ENCODE results near the gene CD37. TPM values are rescaled to one million over a fixed set of nuclear protein-coding genes. Genes with fewer than 3 reads are reported as not detected.
"Not testable (repeated sequence)": the region's sequence is repeated elsewhere in the genome, so short reads cannot be mapped to it uniquely, and the experiment has no call there.

The CD37 gene
- total RNA-seq, 2 donors from 2014 or later: 125 to 168 TPM

GRCh38 chr19:49316284-49316683, 18.9 kb upstream of the CD37 start:
- H3K27ac Mint-ChIP-seq: no peak overlapping the region
- H3K27me3 Mint-ChIP-seq: no peaks in the 10 kb centered on the region
- peaks cover 6% of the 10 kb centered on the region for H3K36me3 Mint-ChIP-seq (ENCODE audit: low read depth)
- H3K4me1 Mint-ChIP-seq: peaks cover 5% of the 10 kb centered on the region
- H3K9me3 Mint-ChIP-seq: no peaks in the 10 kb centered on the region
- no peak overlapping the region for H3K4me3 Mint-ChIP-seq
- no peak for ATAC-seq (replicated peaks)

DNA sequence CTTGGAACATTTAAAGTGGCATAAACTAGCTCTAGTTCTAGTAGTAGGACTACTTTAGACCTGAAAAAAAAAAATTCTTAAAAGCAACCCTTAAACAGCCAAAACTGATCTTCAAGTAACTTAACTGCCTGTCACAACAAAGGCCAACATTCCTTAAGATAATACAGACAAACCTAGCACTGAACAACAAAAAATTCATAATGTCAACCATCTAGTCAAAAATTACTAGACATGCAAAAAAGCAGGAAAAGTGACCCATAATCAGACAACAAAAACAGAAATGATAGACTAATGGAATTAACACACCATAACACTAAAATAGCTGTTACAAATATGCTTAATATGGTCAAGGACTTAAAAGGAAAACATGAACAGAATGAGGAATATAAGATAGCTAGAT, 16.9 kb upstream of the CD37 start:
- H3K36me3 Mint-ChIP-seq (ENCODE audit: low read depth): peaks cover 12% of the 10 kb centered on the region
- H3K9me3 Mint-ChIP-seq: no peaks in the 10 kb centered on the region
- peaks cover 5% of the 10 kb centered on the region for H3K4me1 Mint-ChIP-seq
- no peaks in the 10 kb centered on the region for H3K27me3 Mint-ChIP-seq
- no peak overlapping the region for H3K4me3 Mint-ChIP-seq
- no peak overlapping the region for H3K27ac Mint-ChIP-seq
- ATAC-seq (replicated peaks): no peak

DNA sequence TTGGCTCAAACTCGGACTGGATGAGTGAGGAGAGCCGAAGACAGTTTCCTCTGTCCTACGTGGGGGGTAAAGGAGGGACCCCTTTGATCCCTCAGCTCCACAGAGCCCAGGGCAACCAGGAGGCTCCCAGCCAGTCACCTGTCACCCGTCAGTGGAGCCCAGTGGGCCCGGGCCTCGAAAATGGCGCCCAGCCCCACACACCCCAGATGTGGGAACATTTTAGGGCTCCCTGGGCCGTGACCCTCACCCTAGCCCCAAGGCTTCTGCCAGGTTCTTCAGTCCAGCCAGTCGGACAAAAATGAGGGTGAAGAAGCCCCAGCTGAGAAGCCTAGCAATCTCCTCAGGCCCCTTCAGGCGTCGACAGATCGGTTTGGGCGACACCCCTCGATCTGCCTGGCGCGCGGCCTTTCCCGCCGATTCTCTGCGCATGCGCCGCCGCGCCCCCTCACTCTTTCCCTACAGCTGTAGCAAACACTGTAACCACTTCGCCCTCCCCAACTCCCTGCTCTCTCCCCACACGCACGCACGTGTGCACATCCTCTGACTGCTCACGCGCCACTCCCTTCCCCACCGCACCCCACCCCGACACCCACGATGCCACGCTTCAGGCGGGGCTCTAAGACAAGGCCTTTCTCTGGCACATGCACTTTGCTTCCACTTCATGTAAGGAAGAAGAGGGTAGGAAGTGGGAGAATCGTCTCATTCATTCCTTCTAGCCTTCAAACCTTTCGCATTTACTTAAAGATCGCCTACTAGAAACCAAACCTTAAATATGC, 10.2 kb upstream of the CD37 start, which contains the start of gene SLC6A16:
Gene SLC6A16, minus strand, starts transcription at position 391 of the 776 bp plus-strand sequence. CDS start 13,844 bp downstream, outside the sequence.
- Mint-ChIP-seq H3K27ac (no peak within 1 kb of the TSS), H3K4me1 (peaks cover 16% of the 10 kb centered on the region), H3K4me3 (no peak within 1 kb of the TSS), H3K27me3 (no peaks in the 10 kb centered on the region), H3K36me3 (ENCODE audit: low read depth) (peaks cover 12% of the 10 kb centered on the region), H3K9me3 (peaks cover 1% of the 10 kb centered on the region)
- no peak for ATAC-seq (replicated peaks)

DNA sequence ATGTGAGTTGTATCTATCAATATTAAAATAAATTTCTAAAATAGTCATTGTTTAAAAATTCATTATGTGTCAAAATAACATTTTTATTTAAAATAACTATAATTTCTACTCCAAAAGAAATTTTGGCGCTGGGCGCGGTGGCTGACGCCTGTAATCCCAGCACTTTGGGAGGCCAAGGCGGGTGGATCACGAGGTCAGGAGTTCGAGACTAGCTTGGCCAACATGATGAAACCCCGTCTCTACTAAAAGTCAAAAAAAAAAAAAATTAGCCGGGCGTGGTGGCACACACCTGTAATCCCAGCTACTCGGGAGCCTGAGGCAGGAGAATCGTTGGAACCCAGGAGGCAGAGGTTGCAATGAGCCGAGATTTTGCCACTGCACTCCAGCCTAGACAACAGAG, 9.4 kb upstream of the CD37 start:
- H3K9me3 Mint-ChIP-seq; H3K27ac Mint-ChIP-seq; ATAC-seq (replicated peaks); H3K4me3 Mint-ChIP-seq; H3K27me3 Mint-ChIP-seq: not testable (repeated sequence)
- peaks cover 22% of the 10 kb centered on the region for H3K4me1 Mint-ChIP-seq
- peaks cover 17% of the 10 kb centered on the region for H3K36me3 Mint-ChIP-seq (ENCODE audit: low read depth)

DNA sequence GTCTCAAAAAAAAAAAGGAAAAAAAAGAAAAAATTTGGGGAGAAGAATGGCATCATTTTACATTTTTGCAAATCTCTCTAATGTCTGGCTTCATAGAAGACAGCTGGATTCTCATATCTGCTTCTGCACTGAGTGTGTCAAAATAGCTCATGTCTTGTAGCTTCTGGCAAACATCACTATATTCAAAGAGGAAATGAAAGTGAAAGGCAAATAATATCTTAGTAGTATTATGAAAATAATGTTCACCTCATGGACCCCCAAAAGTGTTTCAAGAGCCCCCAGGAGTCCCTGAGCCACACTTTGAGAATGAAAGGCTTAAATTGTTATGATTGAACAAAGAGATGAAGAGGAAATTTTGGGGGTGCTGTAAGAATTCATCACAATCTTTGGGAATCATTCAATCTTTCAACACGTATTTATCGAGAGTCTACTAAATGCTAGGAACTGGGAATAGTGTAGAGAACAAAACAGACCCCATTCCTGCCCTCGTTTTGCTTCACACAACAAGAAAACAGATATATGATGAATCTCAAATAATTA, 9.0 kb upstream of the CD37 start:
- no peak overlapping the region for H3K4me3 Mint-ChIP-seq
- peaks cover 22% of the 10 kb centered on the region for H3K4me1 Mint-ChIP-seq

GRCh38 chr19:49327878-49328544, 7.2 kb upstream of the CD37 start:
- H3K4me1 Mint-ChIP-seq: peaks cover 32% of the 10 kb centered on the region
- H3K4me3 Mint-ChIP-seq: peak overlapping the region; percentile 32
- peak; percentile 39 for ATAC-seq (replicated peaks)
- no peaks in the 10 kb centered on the region for H3K27me3 Mint-ChIP-seq
- H3K36me3 Mint-ChIP-seq (ENCODE audit: low read depth): peaks cover 8% of the 10 kb centered on the region
- peaks cover 5% of the 10 kb centered on the region for H3K9me3 Mint-ChIP-seq
- peak overlapping the region; percentile 60 for H3K27ac Mint-ChIP-seq

More for the DNA sequence above, 9.0 kb upstream of the CD37 start:
- Mint-ChIP-seq H3K27ac (no peak overlapping the region), H3K36me3 (ENCODE audit: low read depth) (peaks cover 15% of the 10 kb centered on the region), H3K9me3 (peaks cover 5% of the 10 kb centered on the region), H3K27me3 (no peaks in the 10 kb centered on the region)
- no peak for ATAC-seq (replicated peaks)

GRCh38 chr19:49328741-49329140, 6.5 kb upstream of the CD37 start:
- H3K27ac Mint-ChIP-seq: peak overlapping the region; percentile 60
- peaks cover 5% of the 10 kb centered on the region for H3K9me3 Mint-ChIP-seq
- H3K27me3 Mint-ChIP-seq: no peaks in the 10 kb centered on the region
- H3K4me3 Mint-ChIP-seq: peak overlapping the region; percentile 32
- peaks cover 8% of the 10 kb centered on the region for H3K36me3 Mint-ChIP-seq (ENCODE audit: low read depth)
- H3K4me1 Mint-ChIP-seq: peaks cover 39% of the 10 kb centered on the region
- no peak for ATAC-seq (replicated peaks)

DNA sequence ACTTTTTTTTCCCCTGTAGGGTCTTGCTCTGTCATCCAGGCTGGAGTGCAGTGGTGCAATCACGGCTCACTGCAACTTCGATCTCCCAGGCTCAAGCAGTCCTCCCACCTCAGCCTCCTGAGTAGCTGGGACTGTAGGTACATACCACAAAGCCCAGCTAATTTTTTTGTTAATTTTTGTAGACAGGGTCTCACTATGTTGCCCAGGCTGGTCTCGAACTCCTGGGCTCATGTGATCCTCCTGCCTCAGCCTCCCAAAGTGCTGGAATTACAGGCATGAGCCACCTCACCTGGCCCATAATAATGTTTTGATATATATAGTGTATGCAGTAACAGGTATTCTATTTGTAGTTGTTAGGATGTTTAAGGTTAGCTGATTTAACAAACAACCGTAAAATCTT, 4.0 kb upstream of the CD37 start:
- not testable (repeated sequence) for H3K27me3 Mint-ChIP-seq; ATAC-seq (replicated peaks); H3K9me3 Mint-ChIP-seq
- Mint-ChIP-seq H3K4me3 (peak overlapping the region; percentile 97), H3K36me3 (ENCODE audit: low read depth) (peaks cover 22% of the 10 kb centered on the region), H3K4me1 (peaks cover 51% of the 10 kb centered on the region), H3K27ac (peak overlapping the region; percentile 80)

GRCh38 chr19:49331616-49332055, 3.6 kb upstream of the CD37 start:
- H3K27ac Mint-ChIP-seq: peak overlapping the region; percentile 80
- peaks cover 55% of the 10 kb centered on the region for H3K4me1 Mint-ChIP-seq
- ATAC-seq (replicated peaks): peak; percentile 78
- H3K4me3 Mint-ChIP-seq: peak overlapping the region; percentile 97
- peaks cover 5% of the 10 kb centered on the region for H3K9me3 Mint-ChIP-seq
- H3K36me3 Mint-ChIP-seq (ENCODE audit: low read depth): peaks cover 26% of the 10 kb centered on the region
- H3K27me3 Mint-ChIP-seq: no peaks in the 10 kb centered on the region

GRCh38 chr19:49332691-49333417, 2.4 kb upstream of the CD37 start:
- Mint-ChIP-seq H3K4me1 (peaks cover 57% of the 10 kb centered on the region), H3K27ac (peak overlapping the region; percentile 95), H3K36me3 (ENCODE audit: low read depth) (peaks cover 38% of the 10 kb centered on the region), H3K4me3 (peak overlapping the region; percentile 97)
- not testable (repeated sequence) for H3K27me3 Mint-ChIP-seq; H3K9me3 Mint-ChIP-seq; ATAC-seq (replicated peaks)

- Mint-ChIP-seq H3K36me3 (ENCODE audit: low read depth) (peaks cover 44% of the 10 kb centered on the region), H3K4me1 (peaks cover 56% of the 10 kb centered on the region), H3K27me3 (no peaks in the 10 kb centered on the region), H3K9me3 (peaks cover 5% of the 10 kb centered on the region), H3K27ac (peak overlapping the region; percentile 95), H3K4me3 (peak overlapping the region; percentile 97)
- ATAC-seq (replicated peaks): no peak
Observed at GRCh38 chr19:49333418-49333805, 1.8 kb upstream of the CD37 start.

DNA sequence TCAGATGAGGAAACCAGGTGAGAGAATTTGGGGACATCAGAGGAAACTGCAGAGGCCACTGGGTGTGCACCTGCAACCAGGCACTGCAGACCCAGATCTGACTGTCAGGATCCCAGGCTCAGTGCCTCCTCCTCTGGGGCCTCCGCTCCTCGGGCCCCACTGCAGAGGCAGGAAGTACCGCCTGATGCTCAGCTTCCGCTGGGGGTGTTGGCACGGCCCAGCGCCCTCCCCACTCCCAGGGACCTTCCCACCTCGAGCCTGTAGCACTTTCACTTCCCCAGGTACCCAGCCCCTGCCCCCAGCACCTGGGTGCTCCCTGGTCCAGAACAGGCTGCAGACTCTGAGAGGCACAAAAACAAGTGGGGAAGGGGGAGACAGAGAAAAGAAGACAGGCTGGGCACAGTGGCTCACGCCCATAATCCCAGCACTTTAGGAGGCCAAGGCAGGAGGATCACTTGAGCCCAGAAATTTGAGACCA, 1.4 kb upstream of the CD37 start:
- H3K4me3 Mint-ChIP-seq: peak overlapping the region; percentile 97
- peak overlapping the region; percentile 95 for H3K27ac Mint-ChIP-seq
- H3K4me1 Mint-ChIP-seq: peaks cover 56% of the 10 kb centered on the region
- peaks cover 5% of the 10 kb centered on the region for H3K9me3 Mint-ChIP-seq
- peak; percentile 64 for ATAC-seq (replicated peaks)
- no peaks in the 10 kb centered on the region for H3K27me3 Mint-ChIP-seq
- peaks cover 48% of the 10 kb centered on the region for H3K36me3 Mint-ChIP-seq (ENCODE audit: low read depth)

DNA sequence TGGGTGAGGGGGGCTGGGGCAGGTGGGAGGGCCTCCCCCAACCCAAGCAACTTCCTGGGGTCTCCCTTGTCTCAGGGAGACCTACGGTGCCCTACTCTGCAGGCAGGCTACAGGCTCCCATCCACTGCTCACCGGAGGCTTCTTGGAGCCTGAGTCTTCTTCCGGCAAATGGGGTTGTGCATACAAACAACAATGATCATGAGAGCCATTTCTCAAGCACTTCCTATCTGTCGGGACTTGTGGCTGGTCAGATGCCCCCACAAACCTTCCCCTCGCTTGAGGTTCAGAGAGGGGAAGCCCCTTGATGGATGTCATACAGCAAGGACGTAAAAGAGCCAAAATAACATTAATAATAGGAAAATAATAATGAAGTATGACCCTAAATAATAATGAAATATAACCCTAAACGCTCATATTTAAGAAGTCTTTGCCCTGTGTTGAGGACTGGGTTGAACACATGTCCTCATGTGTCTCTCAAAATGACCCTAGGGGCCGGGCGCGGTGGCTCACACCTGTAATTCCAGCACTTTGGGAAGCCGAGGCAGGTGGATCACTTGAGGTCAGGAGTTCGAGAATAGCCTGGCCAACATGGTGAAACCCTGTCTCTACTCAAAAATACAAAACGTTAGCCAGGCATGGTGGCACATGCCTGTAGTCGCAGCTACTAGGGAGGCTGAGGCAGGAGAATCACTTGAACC, 727 bp downstream of the CD37 start:
- Mint-ChIP-seq H3K4me1 (peaks cover 47% of the 10 kb centered on the region), H3K27me3 (no peaks in the 10 kb centered on the region), H3K27ac (peak overlapping the region; percentile 95), H3K36me3 (ENCODE audit: low read depth) (peaks cover 53% of the 10 kb centered on the region), H3K9me3 (no peaks in the 10 kb centered on the region), H3K4me3 (peak overlapping the region; percentile 97)
- ATAC-seq (replicated peaks): peak; percentile 32
